ENCODE measurements around the gene BIN1. TPM values are rescaled to one million over a fixed set of nuclear protein-coding genes. Genes with fewer than 3 reads are reported as not detected.

The BIN1 gene
- total RNA-seq, 1 experiment from 2014 or later = 34.1 TPM

DNA sequence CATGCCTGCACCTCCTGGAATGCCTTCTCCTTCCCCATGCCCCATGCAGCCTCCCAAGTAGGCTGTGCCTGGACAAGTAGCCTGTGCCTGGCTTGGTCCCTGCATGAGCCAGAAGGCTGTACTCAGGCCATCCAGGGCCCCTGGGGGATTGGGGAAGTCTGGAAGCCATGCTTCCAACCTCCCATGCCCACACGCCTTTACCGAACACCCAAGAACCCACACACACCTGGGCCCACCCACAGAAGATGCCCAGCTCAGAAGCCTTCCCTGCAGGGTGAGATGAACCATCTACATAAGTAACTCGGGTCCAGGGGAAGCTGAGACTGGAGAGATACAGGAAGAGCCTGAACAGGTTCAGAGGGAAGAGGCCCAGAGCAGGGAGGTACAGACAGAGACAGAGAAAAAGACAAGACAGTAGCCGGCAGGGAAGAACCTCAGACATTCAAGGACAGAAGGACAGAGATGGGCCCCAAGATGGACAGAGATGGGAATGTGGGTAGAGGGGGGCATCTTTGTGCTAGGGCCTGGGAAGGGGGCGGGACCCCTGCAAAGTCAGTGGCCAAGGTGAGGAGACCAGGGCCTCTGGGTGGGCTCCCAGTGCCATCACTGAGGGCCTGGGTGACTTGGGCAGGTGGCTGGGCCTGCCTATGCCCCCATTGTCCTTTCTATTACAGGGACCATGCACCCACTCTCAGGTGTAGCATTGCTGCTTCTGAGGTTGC is 4.3 kb downstream of the BIN1 start:
- H3K36me3 ChIP-seq (ENCODE audit: insufficient read depth, low read length, poor library complexity, severe bottlenecking) = no peaks in the 10 kb centered on the region
- TF ChIP-seq, protein P1, sequence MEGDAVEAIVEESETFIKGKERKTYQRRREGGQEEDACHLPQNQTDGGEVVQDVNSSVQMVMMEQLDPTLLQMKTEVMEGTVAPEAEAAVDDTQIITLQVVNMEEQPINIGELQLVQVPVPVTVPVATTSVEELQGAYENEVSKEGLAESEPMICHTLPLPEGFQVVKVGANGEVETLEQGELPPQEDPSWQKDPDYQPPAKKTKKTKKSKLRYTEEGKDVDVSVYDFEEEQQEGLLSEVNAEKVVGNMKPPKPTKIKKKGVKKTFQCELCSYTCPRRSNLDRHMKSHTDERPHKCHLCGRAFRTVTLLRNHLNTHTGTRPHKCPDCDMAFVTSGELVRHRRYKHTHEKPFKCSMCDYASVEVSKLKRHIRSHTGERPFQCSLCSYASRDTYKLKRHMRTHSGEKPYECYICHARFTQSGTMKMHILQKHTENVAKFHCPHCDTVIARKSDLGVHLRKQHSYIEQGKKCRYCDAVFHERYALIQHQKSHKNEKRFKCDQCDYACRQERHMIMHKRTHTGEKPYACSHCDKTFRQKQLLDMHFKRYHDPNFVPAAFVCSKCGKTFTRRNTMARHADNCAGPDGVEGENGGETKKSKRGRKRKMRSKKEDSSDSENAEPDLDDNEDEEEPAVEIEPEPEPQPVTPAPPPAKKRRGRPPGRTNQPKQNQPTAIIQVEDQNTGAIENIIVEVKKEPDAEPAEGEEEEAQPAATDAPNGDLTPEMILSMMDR (conservative IDR thresholded peaks at IDR 0.05; ENCODE audit: low read depth, low read length) = no peak
- TF ChIP-seq EZH2 (IDR thresholded peaks at IDR 0.05; ENCODE audit: borderline replicate concordance, low read depth, low read length, poor library complexity, severe bottlenecking) = no peak
- DNase-seq (ENCODE audit: low spot score) = no peak

DNA sequence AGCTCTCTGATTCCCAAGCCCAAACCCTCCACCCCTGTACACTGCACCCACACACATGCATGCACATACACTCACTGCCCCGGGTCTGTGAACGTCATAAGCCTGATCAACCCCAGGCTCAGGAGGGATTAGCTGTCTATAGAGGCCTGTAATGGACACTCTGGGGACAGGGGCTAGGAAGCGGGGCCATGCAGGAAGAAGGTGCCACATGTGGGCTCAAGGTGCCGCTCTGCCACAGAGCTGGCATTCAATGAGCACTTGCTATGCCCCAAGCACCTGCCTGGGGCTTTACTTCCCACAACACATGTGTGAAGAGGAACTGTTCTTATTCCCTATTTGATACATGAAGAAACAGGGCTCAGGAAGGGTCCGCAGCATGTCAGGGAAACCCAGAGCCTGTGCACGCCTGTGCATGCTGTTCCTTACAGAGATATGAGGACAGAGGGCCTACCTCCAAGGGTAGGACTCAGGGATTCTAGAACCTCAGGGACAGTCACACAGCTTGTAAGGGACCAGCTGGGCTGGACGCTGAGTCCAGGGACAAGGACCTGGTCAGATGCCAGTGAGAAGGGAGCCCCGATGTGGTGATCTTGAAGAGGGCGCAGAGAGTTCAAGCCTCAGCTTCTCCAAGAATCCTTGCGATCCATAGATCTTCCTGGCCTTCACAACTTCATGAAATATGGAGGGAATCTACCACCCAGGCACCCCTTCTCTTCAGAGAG is 5.0 kb downstream of the BIN1 start:
- DNase-seq (ENCODE audit: low spot score) = no peak
- POLR2A ChIA-PET (ENCODE audit: low non-redundant PET) = interaction anchor here (0.5 kb wide), 1 partner anchor 14 kb away, joined by 8 read pairs; no protein-coding TSS in a partner anchor
- BruUV-seq (replicated peaks) = no TSS peak
- H3K27me3 ChIP-seq (replicated peaks; ENCODE audit: insufficient read depth, low read depth, low read length, poor library complexity) = no peaks in the 10 kb centered on the region
- H3K27ac ChIP-seq (ENCODE audit: low read depth, low read length, poor library complexity, severe bottlenecking) = no peak overlapping the region
- TF ChIP-seq EZH2 (IDR thresholded peaks at IDR 0.05; ENCODE audit: borderline replicate concordance, low read depth, low read length, poor library complexity, severe bottlenecking) = no peak
- TF ChIP-seq, protein P1 (conservative IDR thresholded peaks at IDR 0.05; ENCODE audit: low read depth, low read length) = no peak
- H3K4me3 ChIP-seq (ENCODE audit: low read depth, low read length, poor library complexity, severe bottlenecking) = no peak overlapping the region
- intact Hi-C loops (cut with micrococcal nuclease; ENCODE audit: unreplicated experiment) = no loop called here
- peaks cover 11% of the 10 kb centered on the region for H3K4me1 ChIP-seq (ENCODE audit: insufficient read depth, low read length, poor library complexity, severe bottlenecking)
- no peaks in the 10 kb centered on the region for H3K36me3 ChIP-seq (ENCODE audit: insufficient read depth, low read length, poor library complexity, severe bottlenecking)
- H3K9me3 ChIP-seq (ENCODE audit: low read depth, low read length, poor library complexity, severe bottlenecking) = no peaks in the 10 kb centered on the region
- CTCF ChIA-PET = no interaction called here

More for the DNA sequence above, 4.3 kb downstream of the BIN1 start:
- Histone ChIP-seq H3K9me3 (ENCODE audit: low read depth, low read length, poor library complexity, severe bottlenecking) (no peaks in the 10 kb centered on the region), H3K27me3 (replicated peaks; ENCODE audit: insufficient read depth, low read depth, low read length, poor library complexity) (no peaks in the 10 kb centered on the region), H3K4me1 (ENCODE audit: insufficient read depth, low read length, poor library complexity, severe bottlenecking) (peaks cover 11% of the 10 kb centered on the region), H3K4me3 (ENCODE audit: low read depth, low read length, poor library complexity, severe bottlenecking) (no peak overlapping the region), H3K27ac (ENCODE audit: low read depth, low read length, poor library complexity, severe bottlenecking) (no peak overlapping the region)
- intact Hi-C loops (cut with micrococcal nuclease; ENCODE audit: unreplicated experiment) = no loop called here
- BruUV-seq (replicated peaks) = no TSS peak
- POLR2A ChIA-PET (ENCODE audit: low non-redundant PET) = no interaction called here
- CTCF ChIA-PET = no interaction called here

DNA sequence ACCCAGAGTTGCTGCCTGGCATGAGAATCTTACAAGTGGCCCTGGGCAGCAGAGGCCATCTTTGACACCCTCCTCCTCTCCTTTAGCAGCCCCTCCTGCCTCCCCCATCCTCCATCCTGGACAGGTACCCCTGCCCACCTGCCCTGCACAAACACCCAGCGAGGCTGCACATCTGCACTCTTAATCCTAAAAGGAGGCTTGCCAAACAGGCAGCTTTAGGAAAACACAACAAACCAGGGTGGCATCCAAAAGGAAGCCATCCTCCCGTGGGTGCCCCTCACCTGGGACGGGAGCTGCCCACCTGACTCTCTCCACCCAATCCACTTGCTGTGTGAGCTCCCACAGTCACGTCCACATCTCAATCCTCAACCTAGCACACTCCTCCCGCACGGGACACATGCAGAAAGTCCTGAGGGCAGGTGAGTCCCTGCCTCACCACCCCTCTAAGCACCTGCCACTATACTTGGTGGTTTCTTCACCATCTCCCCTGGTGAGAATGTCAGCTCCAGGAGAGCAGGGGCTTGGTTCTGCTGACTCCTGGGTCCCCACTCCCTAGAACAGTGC is 5.8 kb downstream of the BIN1 start:
- CTCF ChIA-PET = no interaction called here
- no peaks in the 10 kb centered on the region for H3K36me3 ChIP-seq (ENCODE audit: insufficient read depth, low read length, poor library complexity, severe bottlenecking)
- POLR2A ChIA-PET (ENCODE audit: low non-redundant PET) = interaction anchor here (0.5 kb wide), 1 partner anchor 13 kb away, joined by 8 read pairs; no protein-coding TSS in a partner anchor
- no peak for DNase-seq (ENCODE audit: low spot score)
- BruUV-seq (replicated peaks) = no TSS peak
- no peaks in the 10 kb centered on the region for H3K27me3 ChIP-seq (replicated peaks; ENCODE audit: insufficient read depth, low read depth, low read length, poor library complexity)
- H3K27ac ChIP-seq (ENCODE audit: low read depth, low read length, poor library complexity, severe bottlenecking) = no peak overlapping the region
- H3K9me3 ChIP-seq (ENCODE audit: low read depth, low read length, poor library complexity, severe bottlenecking) = no peaks in the 10 kb centered on the region
- no peak overlapping the region for H3K4me3 ChIP-seq (ENCODE audit: low read depth, low read length, poor library complexity, severe bottlenecking)
- H3K4me1 ChIP-seq (ENCODE audit: insufficient read depth, low read length, poor library complexity, severe bottlenecking) = peaks cover 11% of the 10 kb centered on the region
- intact Hi-C loops (cut with micrococcal nuclease; ENCODE audit: unreplicated experiment) = no loop called here
- TF ChIP-seq, protein P1 (conservative IDR thresholded peaks at IDR 0.05; ENCODE audit: low read depth, low read length) = no peak
- no peak for TF ChIP-seq EZH2 (IDR thresholded peaks at IDR 0.05; ENCODE audit: borderline replicate concordance, low read depth, low read length, poor library complexity, severe bottlenecking)

Data from A673 (cell line).